Spleen (tissue), 7 donors: ENCODE data around the gene LDHAL6A.

Experiments
- CTCF ChIP-seq, 11 experiments: fragments of 200-600 bp in 7 of 11; fragments of 450-650 bp in 4 of 11; sonication (generic) in 4 of 11; IDR thresholded peaks in 8 of 11; conservative IDR thresholded peaks in 3 of 11; 1 replicate in 7 of 11; 2 replicates in 4 of 11; pipeline versions ENCODE4 v1.4.0 to v1.8.0; 2016 to 2021; ENCODE audit warnings: antibody characterized with exemption in 11 of 11, inconsistent platforms in 4 of 11, mild to moderate bottlenecking in 1 of 11
- POLR2A ChIP-seq, 3 donors: fragments of 450-650 bp; IDR thresholded peaks; one replicate each; pipeline ENCODE4 v1.5.1; 2017; ENCODE audit warnings: antibody characterized with exemption in 3 of 3, mild to moderate bottlenecking in 1 of 3
- POLR2AphosphoS5 ChIP-seq, 3 donors: sonication (generic); formaldehyde crosslinking; IDR thresholded peaks; one replicate each; pipeline ENCODE4 v1.5.1; 2017; ENCODE audit warnings: antibody characterized with exemption in 3 of 3
- donor health status: DM: no; HTN: no; CAD: no; lungs with moderate emphysema.
- donor health status: DM: no; HTN: no; CAD: no.
- donor health status: DM: no; HTN: no; CAD: no.

DNA sequence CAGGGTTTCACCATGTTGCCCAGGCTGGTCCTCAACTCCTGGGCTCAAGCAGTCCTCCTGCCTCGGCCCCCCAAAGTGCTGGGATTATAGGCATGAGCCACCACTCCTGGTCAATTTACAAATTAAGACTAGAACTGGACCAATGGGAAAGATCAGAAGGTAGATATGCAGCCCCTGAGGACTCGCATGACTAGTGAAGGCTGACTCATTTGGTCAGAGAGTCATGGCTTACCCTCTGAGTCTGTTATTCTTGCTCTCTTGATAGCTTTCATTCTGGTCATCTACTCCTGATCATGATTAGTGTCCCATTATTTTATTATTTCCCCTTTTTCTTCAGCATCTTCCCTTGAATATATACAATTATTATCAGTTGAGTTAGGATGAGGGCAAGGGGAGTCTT lies 2.7 kb upstream of the LDHAL6A start:
- no peak for TF ChIP-seq CTCF (IDR thresholded peaks at IDR 0.05 in 8 of 11, conservative IDR thresholded peaks at IDR 0.05 in 3 of 11)
- TF ChIP-seq POLR2AphosphoS5 (IDR thresholded peaks at IDR 0.05) = no peak
- no peak for TF ChIP-seq POLR2A (IDR thresholded peaks at IDR 0.05)
